Lower leg skin (tissue), 4 donors: ENCODE results near the gene MUL1. TPM values are rescaled to one million over a fixed set of nuclear protein-coding genes. Genes with fewer than 3 reads are reported as not detected.

ENCODE experiments used
- DNase-seq, 2 donors: peaks; one replicate each; pipeline ENCODE4 v3.0.0-alpha.2; 2019; ENCODE audit warnings: low spot score in 2 of 2
- H3K4me3 ChIP-seq: fragments of 200-600 bp; sonication (generic); 2 replicates; pipeline ENCODE4 v1.5.1; 2017; ENCODE audit warnings: mild to moderate bottlenecking, low read depth; ENCODE audit not compliant: poor library complexity, severe bottlenecking
- POLR2A ChIP-seq, 2 donors: fragments of 450-650 bp; IDR thresholded peaks; one replicate each; pipeline ENCODE4 v1.6.1; 2016 to 2017; ENCODE audit warnings: antibody characterized with exemption in 2 of 2, mild to moderate bottlenecking in 1 of 2, moderate library complexity in 1 of 2
- WGBS, 2 donors: methylation state at CpG; one replicate each; pipeline ENCODE4 v1.1.5; 2018; 5-methylcytosine and 5-hydroxymethylcytosine counted together
- intact Hi-C: fragments of 100-400 bp; cut with DNase I; formaldehyde crosslinking; loops from one replicate; pipeline ENCODE4 v1.15.0; 2023; ENCODE audit warnings: low total_unique reads
- total RNA-seq, 4 donors: library from RNA; depleted of rRNA; stranded (reverse); fragments of >200 nt; gene quantifications; one replicate each; pipeline ENCODE4 v1.1.0, GENCODE V29; 2016
- TF ChIP-seq, protein P1 (sequence below), 3 donors: fragments of 450-650 bp; IDR thresholded peaks; one replicate each; pipeline ENCODE4 v1.5.1; 2016; ENCODE audit warnings: antibody characterized with exemption in 3 of 3, mild to moderate bottlenecking in 3 of 3, moderate library complexity in 2 of 3

The MUL1 gene
- total RNA-seq, 4 donors from 2014 or later: 32.7 to 46.2 (median 37.4) TPM

DNA sequence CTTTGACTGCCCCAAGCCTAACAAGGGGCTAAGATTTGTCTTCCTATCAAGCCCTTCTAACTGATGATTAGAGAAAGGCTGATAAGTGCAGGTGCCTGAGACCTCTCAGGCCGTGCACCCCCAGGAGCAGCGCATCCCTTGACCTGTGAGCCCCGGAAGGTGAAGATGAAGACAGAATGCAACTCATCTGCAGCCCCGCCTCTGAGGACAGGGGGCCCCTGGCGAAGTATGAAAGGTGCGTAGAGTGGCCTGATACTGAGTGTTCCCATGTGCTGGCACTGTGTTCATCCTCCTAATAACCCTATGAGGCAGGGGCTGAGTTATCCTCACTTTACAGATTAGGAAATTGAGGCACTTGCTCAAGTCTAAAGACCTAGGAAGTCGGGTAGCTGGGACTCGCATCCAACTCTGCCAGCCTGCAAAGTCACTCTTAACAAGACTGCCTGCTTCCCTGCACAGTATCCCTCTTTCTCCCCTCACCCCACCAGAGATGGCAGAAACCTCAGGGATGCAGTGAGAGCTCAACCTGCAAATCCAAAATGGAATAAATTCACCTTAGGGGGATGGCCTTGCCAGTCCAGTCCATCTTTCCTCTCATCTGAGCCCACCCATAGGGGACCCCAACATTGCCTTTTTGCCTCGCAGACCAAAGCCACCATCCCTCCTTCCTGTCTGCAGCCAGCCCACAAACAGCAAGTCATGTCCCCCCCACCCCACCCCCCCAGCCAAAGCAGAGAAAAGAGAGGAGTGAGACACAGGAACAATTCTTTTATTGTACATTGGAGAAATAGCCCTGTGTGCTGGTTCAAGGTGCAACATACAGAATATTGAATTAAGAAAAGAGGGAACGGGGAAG lies 26.1 kb downstream of the MUL1 start:
- whole genome bisulfite sequencing, 2 donors: 78 to 85% methylated on average over 10 of the region's 10 CpGs
- intact Hi-C loops: loop anchor here (10.0 kb wide), 1 partner anchor 97 kb away; no protein-coding TSS in a partner anchor
- DNase-seq: no peak
- no peak overlapping the region for H3K4me3 ChIP-seq
- TF ChIP-seq, protein P1, sequence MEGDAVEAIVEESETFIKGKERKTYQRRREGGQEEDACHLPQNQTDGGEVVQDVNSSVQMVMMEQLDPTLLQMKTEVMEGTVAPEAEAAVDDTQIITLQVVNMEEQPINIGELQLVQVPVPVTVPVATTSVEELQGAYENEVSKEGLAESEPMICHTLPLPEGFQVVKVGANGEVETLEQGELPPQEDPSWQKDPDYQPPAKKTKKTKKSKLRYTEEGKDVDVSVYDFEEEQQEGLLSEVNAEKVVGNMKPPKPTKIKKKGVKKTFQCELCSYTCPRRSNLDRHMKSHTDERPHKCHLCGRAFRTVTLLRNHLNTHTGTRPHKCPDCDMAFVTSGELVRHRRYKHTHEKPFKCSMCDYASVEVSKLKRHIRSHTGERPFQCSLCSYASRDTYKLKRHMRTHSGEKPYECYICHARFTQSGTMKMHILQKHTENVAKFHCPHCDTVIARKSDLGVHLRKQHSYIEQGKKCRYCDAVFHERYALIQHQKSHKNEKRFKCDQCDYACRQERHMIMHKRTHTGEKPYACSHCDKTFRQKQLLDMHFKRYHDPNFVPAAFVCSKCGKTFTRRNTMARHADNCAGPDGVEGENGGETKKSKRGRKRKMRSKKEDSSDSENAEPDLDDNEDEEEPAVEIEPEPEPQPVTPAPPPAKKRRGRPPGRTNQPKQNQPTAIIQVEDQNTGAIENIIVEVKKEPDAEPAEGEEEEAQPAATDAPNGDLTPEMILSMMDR (IDR thresholded peaks at IDR 0.05): no peak
- TF ChIP-seq POLR2A (IDR thresholded peaks at IDR 0.05): no peak

DNA sequence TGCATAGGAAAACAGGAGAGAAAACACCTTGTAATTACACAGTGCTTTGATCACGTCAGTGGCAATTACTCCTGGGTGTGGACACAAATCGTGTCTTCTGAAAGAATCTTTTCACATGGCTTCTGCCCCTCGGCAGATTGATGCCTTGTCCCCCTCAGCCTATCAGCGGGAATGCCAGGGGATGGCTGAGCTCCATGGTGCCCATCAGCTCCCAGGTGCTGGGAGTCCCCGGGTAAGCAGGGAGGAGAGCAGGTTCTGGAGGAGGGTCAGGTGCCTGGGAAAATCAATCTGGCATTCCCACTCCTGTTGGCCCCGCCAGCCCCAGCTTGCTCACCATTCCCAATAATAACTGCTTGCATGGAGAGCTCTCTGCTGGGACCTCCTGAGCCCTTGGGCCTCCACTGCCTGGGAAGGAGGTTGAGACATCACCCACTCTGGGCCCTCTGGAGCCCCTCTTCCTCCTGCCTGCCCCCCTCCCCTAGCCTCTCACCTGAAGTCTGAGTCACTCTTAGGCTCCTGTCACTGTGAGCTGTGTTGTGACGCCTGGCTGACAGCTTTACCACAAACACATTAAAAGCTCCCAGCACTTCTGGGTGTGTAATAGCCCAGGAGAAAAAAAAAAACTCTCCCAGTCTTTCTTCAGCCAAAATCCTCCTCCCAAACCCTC lies 26.9 kb downstream of the MUL1 start:
- no peak overlapping the region for H3K4me3 ChIP-seq
- intact Hi-C loops: loop anchor here (10.0 kb wide), 1 partner anchor 96 kb away; no protein-coding TSS in a partner anchor
- 29 to 52% methylated on average over 6 to 7 of the region's 7 CpGs for WGBS, 2 donors
- no peak for DNase-seq
- no peak for TF ChIP-seq POLR2A (IDR thresholded peaks at IDR 0.05)
- TF ChIP-seq, protein P1 (IDR thresholded peaks at IDR 0.05): no peak

DNA sequence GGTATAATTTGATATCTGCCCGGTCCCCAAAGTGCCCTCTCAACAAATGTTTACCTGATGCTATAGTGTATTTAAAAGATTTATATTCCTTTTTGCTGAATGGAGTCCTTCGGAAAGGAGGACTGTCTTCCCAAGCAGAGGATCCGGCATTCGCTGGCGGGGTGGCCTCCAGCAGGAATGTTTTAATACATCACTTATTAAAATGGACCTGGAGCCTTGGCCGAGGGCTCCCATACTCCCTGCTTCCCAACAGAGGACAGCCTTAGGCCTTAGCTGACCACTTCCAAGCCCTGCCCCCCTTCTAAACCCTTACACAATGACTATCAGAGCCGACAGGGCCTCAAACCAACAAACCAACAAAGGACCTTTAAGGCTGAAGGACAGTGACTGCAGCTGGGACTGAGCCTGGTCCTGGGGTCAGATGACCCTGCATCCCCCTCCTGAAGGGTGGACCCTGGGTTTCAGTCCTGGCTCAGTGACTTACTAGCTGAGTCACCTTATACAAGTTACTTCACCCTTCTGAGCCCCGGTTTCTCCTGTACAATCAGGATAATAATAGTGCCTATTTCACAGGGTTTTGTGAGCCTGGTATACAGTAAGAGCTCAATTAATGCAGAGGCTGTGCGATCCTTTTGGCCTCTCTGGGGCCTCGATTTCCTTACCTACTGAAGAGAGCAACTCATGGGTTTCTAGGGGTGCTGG lies 27.6 kb downstream of the MUL1 start:
- no peak for DNase-seq
- 80 to 81% methylated on average over 10 of the region's 10 CpGs for WGBS, 2 donors
- TF ChIP-seq, protein P1 (IDR thresholded peaks at IDR 0.05): no peak
- TF ChIP-seq POLR2A (IDR thresholded peaks at IDR 0.05): no peak
- no peak overlapping the region for H3K4me3 ChIP-seq
- intact Hi-C loops: loop anchor here (10.0 kb wide), 1 partner anchor 96 kb away; no protein-coding TSS in a partner anchor

DNA sequence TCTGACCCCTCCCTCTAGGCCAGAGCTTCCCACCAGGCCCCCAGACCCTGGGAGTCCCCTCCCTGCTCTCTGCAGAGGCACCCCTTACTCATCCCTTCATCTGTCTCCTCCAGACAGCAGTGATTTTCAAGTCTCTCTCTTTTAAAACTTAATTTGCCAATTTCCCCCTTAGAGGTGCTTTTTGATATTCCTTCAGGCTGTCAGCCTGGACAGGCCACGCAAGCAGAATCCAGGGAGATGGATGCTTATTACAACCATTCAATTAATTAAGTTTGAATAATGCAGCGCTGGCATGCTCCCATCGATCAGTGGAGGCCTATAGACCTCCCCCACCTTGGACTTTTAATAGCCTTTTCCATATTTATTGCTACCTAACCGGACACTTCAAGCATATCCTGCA lies 28.1 kb downstream of the MUL1 start:
- H3K4me3 ChIP-seq: no peak overlapping the region
- TF ChIP-seq POLR2A (IDR thresholded peaks at IDR 0.05): no peak
- intact Hi-C loops: loop anchor here (10.0 kb wide), 1 partner anchor 95 kb away; no protein-coding TSS in a partner anchor
- DNase-seq: no peak
- WGBS, 2 donors: 88 to 98% methylated on average over 4 of the region's 4 CpGs

DNA sequence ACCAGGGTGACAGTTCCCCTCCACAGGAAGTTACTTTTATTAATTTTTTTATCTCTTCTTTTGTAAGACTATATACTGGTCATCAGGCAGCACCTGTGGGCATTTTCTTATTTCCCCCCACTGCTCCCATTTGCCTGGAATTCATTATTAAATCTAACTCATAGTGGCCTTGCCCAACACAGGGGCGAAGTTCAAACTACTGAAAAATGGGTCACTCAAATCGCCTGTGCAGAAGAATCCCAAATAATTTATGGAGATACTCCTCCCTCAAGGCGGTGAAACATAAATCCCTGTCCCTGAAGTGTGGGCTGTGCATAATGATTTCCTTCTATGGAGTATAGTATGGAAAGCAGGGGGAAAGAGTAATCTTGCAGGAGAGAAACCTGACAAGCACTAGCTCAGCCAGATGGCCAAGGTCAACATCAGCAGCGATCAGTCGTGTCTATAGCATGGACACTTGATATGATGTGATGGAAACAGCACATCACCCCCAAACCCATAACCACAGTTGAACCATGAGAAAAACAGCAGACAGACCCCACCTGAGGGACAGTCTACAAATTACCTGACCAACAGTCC lies 29.8 kb downstream of the MUL1 start:
- TF ChIP-seq, protein P1 (IDR thresholded peaks at IDR 0.05): no peak
- TF ChIP-seq POLR2A (IDR thresholded peaks at IDR 0.05): no peak
- H3K4me3 ChIP-seq: no peak overlapping the region
- intact Hi-C loops: no loop called here
- no peak for DNase-seq
- WGBS, 2 donors: 56 to 60% methylated on average over 5 of the region's 5 CpGs
